ENCODE measurements around the gene RHPN2. TPM values are rescaled to one million over a fixed set of nuclear protein-coding genes. Genes with fewer than 3 reads are reported as not detected.

Gene RHPN2
- total RNA-seq (10 to 100 TPM; 15.7 to 17.5 TPM), polyA plus RNA-seq (1 to 10 TPM; 4.0 to 7.3 TPM)
- long read RNA-seq, donor 1, partial matches to known transcripts, result 0 of 2 reads
- long read RNA-seq, donor 1, other reads (novel, unspliced or antisense), result 0 of 2 reads
- long read RNA-seq, donor 2, result 0 reads
- long read RNA-seq, donor 3, result 0 reads
- long read RNA-seq, donor 4, result 0 reads
- long read RNA-seq, donor 5, partial matches to known transcripts, result 0 of 2 reads
- long read RNA-seq, donor 5, other reads (novel, unspliced or antisense), result 0 of 2 reads

- Histone ChIP-seq H3K9ac (ENCODE audit: insufficient read depth in 1 of 2, low read length in 2 of 2) (no peak within 1 kb of the TSS), H3K9me3 (ENCODE audit: control insufficient read depth in 4 of 4, insufficient read depth in 3 of 4, low read length in 3 of 4) (no peaks in the 10 kb centered on the region), H3K27ac (ENCODE audit: low read depth in 1 of 2, low read length in 1 of 2) (no peak within 1 kb of the TSS), H3K27me3 (ENCODE audit: control insufficient read depth in 3 of 3, insufficient read depth in 3 of 3, low read length in 2 of 3) (peaks cover 0 to 13% (median 10%) of the 10 kb centered on the region in 3 donors), H3K4me1 (ENCODE audit: control insufficient read depth in 5 of 5, insufficient read depth in 5 of 5, low read length in 5 of 5) (peaks cover 0 to 2% (median 0%) of the 10 kb centered on the region in 5 donors), H3K36me3 (ENCODE audit: control insufficient read depth in 4 of 4, insufficient read depth in 4 of 4, low read length in 4 of 4) (no peaks in the 10 kb centered on the region), H3K4me3 (peak within 1 kb of the TSS; percentile 39)
- peak; percentile 65 to 84 (median 76) for DNase-seq
- WGBS, 2 donors, result 3 to 4% methylated on average over 61 to 86 of the region's 86 CpGs
- ATAC-seq (ENCODE audit: insufficient read depth, low FRiP score), result peak; percentile 90
- TF ChIP-seq CTCF (IDR thresholded peaks at IDR 0.05; ENCODE audit: control extremely low read depth, extremely low read depth), result no peak
These were observed at the start of gene RHPN2 for GRCh38 chr19:33064792-33065550. Gene RHPN2 (minus strand): TSS chr19:33064888. CDS start chr19:33064852, 36 bp downstream.

GRCh38 chr19:33114312-33114711 lies 49.6 kb upstream of the RHPN2 start:
- no peak for ATAC-seq (ENCODE audit: insufficient read depth, low FRiP score)
- H3K9ac ChIP-seq (ENCODE audit: insufficient read depth in 1 of 2, low read length in 2 of 2), result no peak overlapping the region
- H3K4me3 ChIP-seq, result no peak overlapping the region
- no peaks in the 10 kb centered on the region for H3K9me3 ChIP-seq (ENCODE audit: control insufficient read depth in 4 of 4, insufficient read depth in 3 of 4, low read length in 3 of 4)
- no peaks in the 10 kb centered on the region for H3K27me3 ChIP-seq (ENCODE audit: control insufficient read depth in 3 of 3, insufficient read depth in 3 of 3, low read length in 2 of 3)
- TF ChIP-seq CTCF (IDR thresholded peaks at IDR 0.05; ENCODE audit: control extremely low read depth, extremely low read depth), result no peak
- no peak for DNase-seq
- no peak overlapping the region for H3K27ac ChIP-seq (ENCODE audit: low read depth in 1 of 2, low read length in 1 of 2)
- H3K4me1 ChIP-seq (ENCODE audit: control insufficient read depth in 5 of 5, insufficient read depth in 5 of 5, low read length in 5 of 5), result peaks cover 0 to 6% (median 0%) of the 10 kb centered on the region in 5 donors
- WGBS, 2 donors, result 90 to 92% methylated on average over 4 of the region's 4 CpGs
- H3K36me3 ChIP-seq (ENCODE audit: control insufficient read depth in 4 of 4, insufficient read depth in 4 of 4, low read length in 4 of 4), result peaks cover 19 to 34% (median 26%) of the 10 kb centered on the region in 4 donors

- no peak for DNase-seq
These were observed 46.9 kb upstream of the RHPN2 start for GRCh38 chr19:33111587-33111986.

More at GRCh38 chr19:33111587-33111986, 46.9 kb upstream of the RHPN2 start:
- H3K36me3 ChIP-seq (ENCODE audit: control insufficient read depth in 4 of 4, insufficient read depth in 4 of 4, low read length in 4 of 4), result peaks cover 9 to 35% (median 30%) of the 10 kb centered on the region in 4 donors
- no peak overlapping the region for H3K27ac ChIP-seq (ENCODE audit: low read depth in 1 of 2, low read length in 1 of 2)
- WGBS, 2 donors, result 94 to 98% methylated on average over 11 of the region's 11 CpGs
- no peak overlapping the region for H3K4me3 ChIP-seq
- TF ChIP-seq CTCF (IDR thresholded peaks at IDR 0.05; ENCODE audit: control extremely low read depth, extremely low read depth), result no peak
- H3K9ac ChIP-seq (ENCODE audit: insufficient read depth in 1 of 2, low read length in 2 of 2), result no peak overlapping the region
- H3K4me1 ChIP-seq (ENCODE audit: control insufficient read depth in 5 of 5, insufficient read depth in 5 of 5, low read length in 5 of 5), result peaks cover 0 to 6% (median 0%) of the 10 kb centered on the region in 5 donors
- no peaks in the 10 kb centered on the region for H3K9me3 ChIP-seq (ENCODE audit: control insufficient read depth in 4 of 4, insufficient read depth in 3 of 4, low read length in 3 of 4)
- no peak for ATAC-seq (ENCODE audit: insufficient read depth, low FRiP score)
- no peaks in the 10 kb centered on the region for H3K27me3 ChIP-seq (ENCODE audit: control insufficient read depth in 3 of 3, insufficient read depth in 3 of 3, low read length in 2 of 3)
